ENCODE data around the gene FOXS1.

- TF ChIP-seq, protein P1, sequence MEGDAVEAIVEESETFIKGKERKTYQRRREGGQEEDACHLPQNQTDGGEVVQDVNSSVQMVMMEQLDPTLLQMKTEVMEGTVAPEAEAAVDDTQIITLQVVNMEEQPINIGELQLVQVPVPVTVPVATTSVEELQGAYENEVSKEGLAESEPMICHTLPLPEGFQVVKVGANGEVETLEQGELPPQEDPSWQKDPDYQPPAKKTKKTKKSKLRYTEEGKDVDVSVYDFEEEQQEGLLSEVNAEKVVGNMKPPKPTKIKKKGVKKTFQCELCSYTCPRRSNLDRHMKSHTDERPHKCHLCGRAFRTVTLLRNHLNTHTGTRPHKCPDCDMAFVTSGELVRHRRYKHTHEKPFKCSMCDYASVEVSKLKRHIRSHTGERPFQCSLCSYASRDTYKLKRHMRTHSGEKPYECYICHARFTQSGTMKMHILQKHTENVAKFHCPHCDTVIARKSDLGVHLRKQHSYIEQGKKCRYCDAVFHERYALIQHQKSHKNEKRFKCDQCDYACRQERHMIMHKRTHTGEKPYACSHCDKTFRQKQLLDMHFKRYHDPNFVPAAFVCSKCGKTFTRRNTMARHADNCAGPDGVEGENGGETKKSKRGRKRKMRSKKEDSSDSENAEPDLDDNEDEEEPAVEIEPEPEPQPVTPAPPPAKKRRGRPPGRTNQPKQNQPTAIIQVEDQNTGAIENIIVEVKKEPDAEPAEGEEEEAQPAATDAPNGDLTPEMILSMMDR (IDR thresholded peaks at IDR 0.05; ENCODE audit: poor library complexity): no peak
- no peak for TF ChIP-seq EZH2 (IDR thresholded peaks at IDR 0.05; ENCODE audit: borderline replicate concordance)
Measured at GRCh38 chr20:31862506-31862905, 17.1 kb upstream of the FOXS1 start.
